ENCODE results near the gene DOK6. TPM values are rescaled to one million over a fixed set of nuclear protein-coding genes. Genes with fewer than 3 reads are reported as not detected.

Gene DOK6
- total and polyA plus RNA-seq, 12 donors, result 0.37 to 12.5 (median 4.6) TPM

DNA sequence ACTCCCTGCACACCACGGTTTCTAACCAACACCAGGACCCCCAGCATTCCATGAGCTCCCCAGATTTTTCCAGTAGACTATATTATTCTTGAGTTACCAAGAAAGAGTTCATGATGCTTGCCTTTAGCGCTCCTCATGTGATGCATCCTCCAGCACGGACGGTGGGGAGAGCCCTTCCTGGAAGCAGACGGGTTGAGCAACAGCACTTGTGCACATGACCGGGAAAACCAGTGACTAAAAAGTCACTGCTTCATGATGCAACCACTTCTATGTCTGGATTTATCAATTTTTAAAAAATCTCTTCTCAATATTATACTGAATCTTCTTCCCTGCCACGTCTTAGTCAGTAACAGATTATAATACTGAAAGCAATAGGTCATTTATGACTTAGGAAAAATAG, 20.4 kb upstream of the DOK6 start:
- H3K36me3 ChIP-seq, result no peaks in the 10 kb centered on the region
- H3K4me1 ChIP-seq, result no peaks in the 10 kb centered on the region
- TF ChIP-seq, protein P1, sequence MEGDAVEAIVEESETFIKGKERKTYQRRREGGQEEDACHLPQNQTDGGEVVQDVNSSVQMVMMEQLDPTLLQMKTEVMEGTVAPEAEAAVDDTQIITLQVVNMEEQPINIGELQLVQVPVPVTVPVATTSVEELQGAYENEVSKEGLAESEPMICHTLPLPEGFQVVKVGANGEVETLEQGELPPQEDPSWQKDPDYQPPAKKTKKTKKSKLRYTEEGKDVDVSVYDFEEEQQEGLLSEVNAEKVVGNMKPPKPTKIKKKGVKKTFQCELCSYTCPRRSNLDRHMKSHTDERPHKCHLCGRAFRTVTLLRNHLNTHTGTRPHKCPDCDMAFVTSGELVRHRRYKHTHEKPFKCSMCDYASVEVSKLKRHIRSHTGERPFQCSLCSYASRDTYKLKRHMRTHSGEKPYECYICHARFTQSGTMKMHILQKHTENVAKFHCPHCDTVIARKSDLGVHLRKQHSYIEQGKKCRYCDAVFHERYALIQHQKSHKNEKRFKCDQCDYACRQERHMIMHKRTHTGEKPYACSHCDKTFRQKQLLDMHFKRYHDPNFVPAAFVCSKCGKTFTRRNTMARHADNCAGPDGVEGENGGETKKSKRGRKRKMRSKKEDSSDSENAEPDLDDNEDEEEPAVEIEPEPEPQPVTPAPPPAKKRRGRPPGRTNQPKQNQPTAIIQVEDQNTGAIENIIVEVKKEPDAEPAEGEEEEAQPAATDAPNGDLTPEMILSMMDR (IDR thresholded peaks at IDR 0.05), result no peak
- 83 to 85% methylated on average over 7 of the region's 7 CpGs for WGBS, 2 donors
- intact Hi-C loops (cut with DNase I), result no loop called here
- H3K27ac ChIP-seq, result no peak overlapping the region
- no peaks in the 10 kb centered on the region for H3K27me3 ChIP-seq
- DNase-seq (no peak), ATAC-seq (no peak)
- no peaks in the 10 kb centered on the region for H3K9me3 ChIP-seq
- no peak overlapping the region for H3K4me3 ChIP-seq

DNA sequence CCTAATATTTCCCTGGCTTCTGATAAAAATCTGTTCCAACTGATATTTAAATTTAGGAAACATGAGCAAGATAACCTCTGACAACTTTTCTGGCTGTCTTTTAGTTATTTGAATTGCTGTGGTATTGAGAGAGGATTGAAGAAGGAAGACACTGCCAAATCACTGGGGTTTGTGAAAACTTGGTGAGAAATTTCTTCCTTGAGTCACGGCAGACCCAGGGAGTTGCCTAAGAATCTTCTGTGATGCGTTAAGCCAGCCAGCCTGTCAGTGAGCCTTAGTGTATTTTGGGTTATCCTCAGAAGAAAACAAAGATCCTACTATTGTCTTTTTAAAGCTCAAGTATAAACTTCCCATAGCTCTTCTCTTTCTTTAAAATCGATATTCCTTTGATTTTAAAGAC, 17.5 kb upstream of the DOK6 start:
- ATAC-seq (no peak), DNase-seq (no peak)
- TF ChIP-seq, protein P1 (IDR thresholded peaks at IDR 0.05), result no peak
- no peak overlapping the region for H3K27ac ChIP-seq
- no peak overlapping the region for H3K4me3 ChIP-seq
- no peaks in the 10 kb centered on the region for H3K4me1 ChIP-seq
- no peaks in the 10 kb centered on the region for H3K27me3 ChIP-seq
- H3K36me3 ChIP-seq, result no peaks in the 10 kb centered on the region
- intact Hi-C loops (cut with DNase I), result no loop called here
- 51 to 62% methylated on average over 3 of the region's 3 CpGs for WGBS, 2 donors
- no peaks in the 10 kb centered on the region for H3K9me3 ChIP-seq

DNA sequence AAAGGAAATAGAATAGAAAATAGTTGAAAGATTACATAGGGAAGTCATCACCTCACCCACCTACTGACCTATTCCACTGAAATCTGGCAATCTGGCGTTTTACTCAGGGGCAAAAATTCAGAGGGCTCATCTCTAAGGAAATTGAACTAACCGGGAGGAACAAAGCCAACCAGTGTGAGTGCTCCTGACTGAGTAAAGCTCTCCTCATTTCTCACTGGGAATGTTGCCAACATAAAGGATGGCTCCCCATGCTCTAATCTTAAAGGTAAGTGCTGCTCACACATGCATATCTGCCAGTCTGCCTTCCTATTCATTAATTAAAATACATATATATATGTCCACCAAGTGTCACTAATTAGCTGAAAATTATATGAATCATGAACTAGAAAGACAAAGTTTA, 13.5 kb upstream of the DOK6 start:
- no peaks in the 10 kb centered on the region for H3K4me1 ChIP-seq
- H3K36me3 ChIP-seq, result no peaks in the 10 kb centered on the region
- DNase-seq (no peak), ATAC-seq (no peak)
- TF ChIP-seq, protein P1 (IDR thresholded peaks at IDR 0.05), result no peak
- H3K4me3 ChIP-seq, result no peak overlapping the region
- H3K27ac ChIP-seq, result no peak overlapping the region
- H3K9me3 ChIP-seq, result no peaks in the 10 kb centered on the region
- WGBS, 2 donors, result 40 to 46% methylated on average over 2 of the region's 2 CpGs
- intact Hi-C loops (cut with DNase I), result no loop called here
- no peaks in the 10 kb centered on the region for H3K27me3 ChIP-seq

DNA sequence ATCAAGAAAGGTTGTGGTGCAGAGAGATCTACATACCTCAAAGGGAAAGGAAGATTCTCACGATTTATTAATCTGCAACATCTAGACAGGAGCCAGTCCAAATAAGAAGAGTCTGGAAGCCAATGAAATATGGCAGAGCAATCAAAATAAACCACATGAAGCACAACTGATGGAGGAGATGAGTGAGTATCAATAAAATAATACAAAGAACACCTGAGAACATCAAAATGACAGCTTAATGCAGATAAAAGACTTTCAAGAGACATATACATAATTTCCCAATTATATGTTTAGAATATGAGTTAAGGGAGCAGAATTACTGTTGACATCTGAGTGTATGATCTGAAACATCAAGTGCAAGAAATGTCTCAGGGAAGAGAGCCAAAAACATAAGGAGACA, 12.5 kb upstream of the DOK6 start:
- no peak for DNase-seq
- intact Hi-C loops (cut with DNase I), result no loop called here
- TF ChIP-seq, protein P1 (IDR thresholded peaks at IDR 0.05), result no peak
- Histone ChIP-seq H3K27ac (no peak overlapping the region), H3K36me3 (no peaks in the 10 kb centered on the region), H3K4me1 (no peaks in the 10 kb centered on the region), H3K4me3 (no peak overlapping the region), H3K9me3 (no peaks in the 10 kb centered on the region), H3K27me3 (no peaks in the 10 kb centered on the region)
- ATAC-seq, result no peak
- 73 to 86% methylated on average over 1 of the region's 1 CpG for WGBS, 2 donors
